Muscle layer of duodenum (tissue), 2 donors: ENCODE results near the gene RNASE2.
"Not testable (repeated sequence)": the region's sequence is repeated elsewhere in the genome, so short reads cannot be mapped to it uniquely, and the experiment has no call there.

ENCODE experiments used
- H3K27ac ChIP-seq: one replicate; pipeline ENCODE4 v1.7.0; 2013; ENCODE audit warnings: mild to moderate bottlenecking, low read length
- H3K27me3 ChIP-seq: one replicate; pipeline ENCODE4 v1.7.0; 2013; ENCODE audit warnings: low read depth, mild to moderate bottlenecking, control low read depth, low read length
- H3K36me3 ChIP-seq, 2 donors: one replicate each; pipeline ENCODE4 v1.7.0; 2013; ENCODE audit warnings: low read length in 2 of 2, control low read depth in 1 of 2, mild to moderate bottlenecking in 1 of 2; ENCODE audit not compliant: insufficient read depth in 2 of 2, control insufficient read depth in 1 of 2
- H3K4me1 ChIP-seq, 2 donors: one replicate each; pipeline ENCODE4 v1.7.0; 2013; ENCODE audit warnings: low read length in 2 of 2, mild to moderate bottlenecking in 2 of 2, control low read depth in 1 of 2, moderate library complexity in 1 of 2; ENCODE audit not compliant: insufficient read depth in 2 of 2, control insufficient read depth in 1 of 2
- H3K4me3 ChIP-seq, 2 donors: one replicate each; pipeline ENCODE4 v1.7.0; 2013; ENCODE audit warnings: low read length in 2 of 2, low read depth in 1 of 2, mild to moderate bottlenecking in 1 of 2
- H3K9me3 ChIP-seq, 2 donors: one replicate each; pipeline ENCODE4 v1.7.0; 2013; ENCODE audit warnings: low read length in 2 of 2, control low read depth in 1 of 2, mild to moderate bottlenecking in 1 of 2; ENCODE audit not compliant: control insufficient read depth in 1 of 2
- donor health status: healthy.

Gene RNASE2

GRCh38 chr14:20954736-20955537 is at the start of gene RNASE2:
Gene RNASE2 (plus strand): TSS chr14:20955487. CDS start chr14:20955772, 285 bp downstream.
- H3K36me3 ChIP-seq, H3K4me1 ChIP-seq, H3K27ac ChIP-seq, H3K9me3 ChIP-seq, H3K4me3 ChIP-seq, H3K27me3 ChIP-seq: not testable (repeated sequence)

- Histone ChIP-seq H3K9me3 (no peaks in the 10 kb centered on the region), H3K27me3 (no peaks in the 10 kb centered on the region), H3K4me3 (no peak overlapping the region), H3K27ac (no peak overlapping the region), H3K4me1 (no peaks in the 10 kb centered on the region), H3K36me3 (no peaks in the 10 kb centered on the region)
These were observed 49.6 kb upstream of the RNASE2 start for GRCh38 chr14:20905676-20906075.

DNA sequence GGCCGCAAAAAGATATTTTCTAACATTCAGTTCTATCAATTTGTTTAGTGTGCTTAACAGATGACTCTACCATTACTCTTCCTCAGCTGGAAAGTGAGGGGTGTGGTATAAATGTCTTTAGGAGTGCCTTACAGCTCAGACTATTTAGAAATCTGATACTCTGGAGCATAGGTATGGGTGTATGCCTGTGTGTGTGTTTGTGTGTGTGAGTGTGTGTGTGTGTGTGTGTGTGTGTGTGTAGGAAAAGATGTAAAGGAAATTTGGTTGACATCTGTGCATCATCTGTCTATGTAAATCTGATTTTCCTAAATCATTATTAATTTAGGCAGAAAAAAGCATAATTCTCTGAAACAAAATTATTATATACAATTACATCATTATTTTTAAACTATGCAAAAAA is 48.1 kb upstream of the RNASE2 start:
- no peak overlapping the region for H3K27ac ChIP-seq

GRCh38 chr14:20910822-20911221 is 44.5 kb upstream of the RNASE2 start:
- H3K4me3 ChIP-seq, H3K9me3 ChIP-seq, H3K4me1 ChIP-seq, H3K27ac ChIP-seq, H3K27me3 ChIP-seq, H3K36me3 ChIP-seq: not testable (repeated sequence)

More for the DNA sequence above, 48.1 kb upstream of the RNASE2 start:
- Histone ChIP-seq H3K9me3 (no peaks in the 10 kb centered on the region), H3K4me3 (no peak overlapping the region), H3K4me1 (no peaks in the 10 kb centered on the region), H3K27me3 (no peaks in the 10 kb centered on the region), H3K36me3 (no peaks in the 10 kb centered on the region)

GRCh38 chr14:20919038-20919756 is 36.1 kb upstream of the RNASE2 start:
- H3K36me3 ChIP-seq, H3K27me3 ChIP-seq, H3K9me3 ChIP-seq, H3K4me1 ChIP-seq, H3K27ac ChIP-seq, H3K4me3 ChIP-seq: not testable (repeated sequence)

DNA sequence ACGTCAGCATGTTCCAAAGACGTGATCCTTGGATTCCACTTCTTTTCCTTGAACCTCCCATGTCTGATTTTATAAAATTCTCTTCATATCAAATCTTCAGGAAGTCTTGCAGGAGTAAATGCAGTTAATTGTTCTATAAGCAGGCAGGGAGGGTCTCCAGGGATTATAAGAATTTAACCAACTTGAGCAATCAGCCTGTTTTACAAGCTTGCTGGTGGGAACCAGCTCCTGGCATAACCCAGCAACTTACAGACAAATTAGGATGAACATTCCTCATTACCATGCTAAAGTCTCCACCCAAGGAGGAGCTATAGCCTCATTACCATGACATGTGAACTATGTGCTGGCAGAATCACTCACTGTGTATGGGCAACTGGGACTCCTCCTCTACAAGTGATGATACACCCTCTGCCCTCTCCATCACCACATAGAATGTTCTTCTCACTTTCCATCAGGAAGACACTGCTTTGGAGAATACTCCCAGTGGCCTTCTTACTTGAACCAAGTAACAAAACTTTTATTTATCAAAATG is 31.5 kb upstream of the RNASE2 start:
- H3K36me3 ChIP-seq, H3K4me1 ChIP-seq, H3K9me3 ChIP-seq, H3K27ac ChIP-seq, H3K27me3 ChIP-seq, H3K4me3 ChIP-seq: not testable (repeated sequence)

- Histone ChIP-seq H3K27ac (no peak overlapping the region), H3K4me3 (no peak overlapping the region), H3K4me1 (no peaks in the 10 kb centered on the region), H3K27me3 (no peaks in the 10 kb centered on the region), H3K36me3 (no peaks in the 10 kb centered on the region), H3K9me3 (no peaks in the 10 kb centered on the region)
These were observed 21.0 kb upstream of the RNASE2 start for GRCh38 chr14:20934148-20934762.

DNA sequence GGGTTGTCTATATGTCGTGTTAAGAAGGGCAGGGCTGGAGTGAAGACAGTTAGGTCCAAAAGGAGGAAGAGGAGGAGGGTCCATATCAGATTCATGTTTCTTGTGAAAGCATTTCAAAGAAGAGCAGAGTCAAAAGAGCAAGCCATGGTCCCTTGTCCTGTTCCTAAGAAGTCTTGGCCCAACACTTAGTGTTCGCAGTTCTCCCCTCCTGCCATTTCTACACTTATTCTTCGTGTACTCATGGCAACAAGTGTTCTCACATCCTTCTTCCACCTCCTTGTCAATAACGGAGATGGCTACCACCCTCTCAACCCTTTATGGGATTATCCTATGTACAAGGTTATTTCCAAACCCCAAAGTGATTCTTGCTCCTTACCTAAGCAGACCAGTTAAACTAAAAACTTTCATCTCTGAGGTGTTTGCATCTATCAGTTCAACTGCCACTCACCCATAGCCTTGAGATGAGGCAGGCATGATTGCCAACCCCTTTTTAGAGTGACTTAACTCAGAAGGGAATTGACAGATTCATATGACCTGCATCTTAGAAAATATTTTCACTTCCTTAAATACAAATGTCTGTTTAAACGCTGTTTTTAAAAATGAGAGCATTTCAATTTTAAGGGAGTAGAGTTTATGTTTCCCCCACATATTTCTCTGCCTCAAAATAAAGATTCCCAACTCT is 19.8 kb upstream of the RNASE2 start:
- Histone ChIP-seq H3K27me3 (no peaks in the 10 kb centered on the region), H3K36me3 (no peaks in the 10 kb centered on the region), H3K27ac (no peak overlapping the region), H3K4me1 (no peaks in the 10 kb centered on the region), H3K4me3 (no peak overlapping the region), H3K9me3 (no peaks in the 10 kb centered on the region)

- not testable (repeated sequence) for H3K36me3 ChIP-seq, H3K9me3 ChIP-seq, H3K4me1 ChIP-seq, H3K27me3 ChIP-seq, H3K27ac ChIP-seq, H3K4me3 ChIP-seq
These were observed 10.1 kb upstream of the RNASE2 start for GRCh38 chr14:20945146-20945545.

- H3K4me1 ChIP-seq, H3K27me3 ChIP-seq, H3K27ac ChIP-seq, H3K4me3 ChIP-seq, H3K36me3 ChIP-seq, H3K9me3 ChIP-seq: not testable (repeated sequence)
These were observed 8.6 kb upstream of the RNASE2 start for GRCh38 chr14:20946707-20947106.

DNA sequence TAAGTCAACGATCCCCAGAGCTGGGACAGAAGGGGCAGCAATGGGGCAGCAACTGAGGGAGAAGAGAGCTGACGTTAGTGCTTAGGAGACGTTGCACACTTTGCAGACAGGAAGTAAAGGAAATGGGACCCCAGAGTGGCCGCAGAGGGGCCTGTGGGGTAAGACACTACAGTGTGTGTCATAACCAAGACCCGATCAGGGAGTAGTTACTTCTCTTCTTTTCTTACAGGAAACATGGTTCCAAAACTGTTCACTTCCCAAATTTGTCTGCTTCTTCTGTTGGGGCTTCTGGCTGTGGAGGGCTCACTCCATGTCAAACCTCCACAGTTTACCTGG is 219 bp downstream of the RNASE2 start:
- H3K9me3 ChIP-seq, H3K4me3 ChIP-seq, H3K27me3 ChIP-seq, H3K36me3 ChIP-seq, H3K4me1 ChIP-seq, H3K27ac ChIP-seq: not testable (repeated sequence)
